Psoas muscle (tissue), 8 donors: ENCODE data around the gene TENM3. TPM values are rescaled to one million over a fixed set of nuclear protein-coding genes. Genes with fewer than 3 reads are reported as not detected.

Source experiments
- ATAC-seq, 4 donors: fragments of 200-7000 bp; cut with Tn5 transposase; one replicate each; pipeline ENCODE4 v1.9.1; 2020; ENCODE audit warnings: moderate library complexity in 3 of 4, mild to moderate bottlenecking in 2 of 4
- DNase-seq, 2 donors: peaks; one replicate each; pipeline ENCODE4 v3.0.0-alpha.2; 2020
- H3K27ac ChIP-seq: fragments of 200-600 bp; one replicate; pipeline ENCODE4 v1.8.0; 2022
- H3K27me3 ChIP-seq, 3 donors: fragments of 200-600 bp in 1 of 3; one replicate each; pipeline versions ENCODE4 v1.6.1 to v1.8.0; 2013 to 2022; ENCODE audit warnings: low read length in 2 of 3, mild to moderate bottlenecking in 2 of 3, moderate library complexity in 1 of 3; ENCODE audit not compliant: insufficient read depth in 3 of 3
- H3K36me3 ChIP-seq, 2 donors: fragments of 200-600 bp in 1 of 2; one replicate each; pipeline versions ENCODE4 v1.6.1 to v1.8.0; 2013 to 2022; ENCODE audit warnings: low read depth in 1 of 2, mild to moderate bottlenecking in 1 of 2, moderate library complexity in 1 of 2; ENCODE audit not compliant: insufficient read depth in 1 of 2
- H3K4me1 ChIP-seq: fragments of 200-600 bp; one replicate; pipeline ENCODE4 v1.8.0; 2022
- H3K4me3 ChIP-seq: fragments of 200-600 bp; one replicate; pipeline ENCODE4 v1.8.0; 2022; ENCODE audit warnings: mild to moderate bottlenecking
- H3K9me3 ChIP-seq: fragments of 200-600 bp; one replicate; pipeline ENCODE4 v1.8.0; 2022
- CTCF ChIP-seq: fragments of 200-600 bp; IDR thresholded peaks from one replicate; pipeline ENCODE4 v1.8.0; 2022; ENCODE audit warnings: antibody characterized with exemption
- WGBS, 3 donors: extraction: QIAGEN DNeasy Blood & Tissue Kit; methylation state at CpG; one replicate each; pipeline versions ENCODE4 v1.1.6 to v1.1.7; 2013; 5-methylcytosine and 5-hydroxymethylcytosine counted together
- intact Hi-C, 2 donors: fragments of 100-400 bp; cut with DNase I; formaldehyde crosslinking; loops; one replicate each; pipeline versions ENCODE4 v1.11.0 to v1.14.2; 2022
- polyA plus RNA-seq, 3 donors: library from polyadenylated mRNA; stranded (reverse); fragments of 200-250 nt; gene quantifications; one replicate each; pipeline ENCODE4 v1.2.3, GENCODE V29; 2013
- total RNA-seq, 4 donors: library from RNA; stranded (reverse); fragmentation: NEBNext Ultra II Directional in 2 of 4; extraction: Animal tissue kit (Norgen Biotek cat#: 25700) in 2 of 4; gene quantifications; one replicate each; pipeline versions ENCODE4 v1.2.1 to v1.2.4, GENCODE V29; 2021 to 2023
- donor health status: healthy with polysubstance abuse.
- donor health status: DM: no; HTN: no; CAD: no; lungs with moderate emphysema.
- donor health status: Bipolar disorder and iron deficiency.
- donor health status: healthy.
- donor health status: DM: yes; HTN: yes; CAD: no.
- donor health status: DM: no; HTN: no; CAD: no.
- donor health status: DM: no; HTN: no; CAD: no.
- donor health status: DM: yes; HTN: yes; CAD: no.

Gene TENM3
- total and polyA plus RNA-seq, 7 donors, result 0.48 to 11.6 (median 5.3) TPM

- Histone ChIP-seq H3K27ac (no peak overlapping the region), H3K27me3 (no peaks in the 10 kb centered on the region), H3K9me3 (no peaks in the 10 kb centered on the region), H3K36me3 (peaks cover 0 to 21% of the 10 kb centered on the region in 2 donors), H3K4me1 (no peaks in the 10 kb centered on the region), H3K4me3 (no peak overlapping the region)
- intact Hi-C loops, result no loop called here
- no peak for DNase-seq
- 89 to 92% (median 92%) methylated on average over 6 of the region's 6 CpGs for WGBS, 3 donors
- no peak for ATAC-seq
- no peak for TF ChIP-seq CTCF
These were observed 513.0 kb downstream of the TENM3 start for GRCh38 chr4:182756161-182756690.

GRCh38 chr4:182758273-182758672 is 515.1 kb downstream of the TENM3 start:
- Histone ChIP-seq H3K27me3 (no peaks in the 10 kb centered on the region), H3K4me1 (no peaks in the 10 kb centered on the region), H3K4me3 (no peak overlapping the region), H3K27ac (no peak overlapping the region), H3K36me3 (peaks cover 0 to 18% of the 10 kb centered on the region in 2 donors), H3K9me3 (no peaks in the 10 kb centered on the region)
- TF ChIP-seq CTCF, result no peak
- ATAC-seq (no peak), DNase-seq (no peak)
- intact Hi-C loops, result no loop called here
- 82 to 84% (median 84%) methylated on average over 12 of the region's 12 CpGs for WGBS, 3 donors

- intact Hi-C loops, result no loop called here
- Histone ChIP-seq H3K27me3 (no peaks in the 10 kb centered on the region), H3K9me3 (no peaks in the 10 kb centered on the region), H3K4me3 (no peak overlapping the region), H3K36me3 (no peaks in the 10 kb centered on the region), H3K27ac (no peak overlapping the region), H3K4me1 (no peaks in the 10 kb centered on the region)
- ATAC-seq (no peak), DNase-seq (no peak)
- TF ChIP-seq CTCF, result no peak
- 88 to 93% (median 92%) methylated on average over 6 of the region's 6 CpGs for WGBS, 3 donors
These were observed 517.4 kb downstream of the TENM3 start for GRCh38 chr4:182760551-182761043.

GRCh38 chr4:182764137-182764536 is 520.9 kb downstream of the TENM3 start:
- WGBS, 3 donors, result 77 to 89% (median 88%) methylated on average over 4 of the region's 4 CpGs
- H3K27me3 ChIP-seq, result no peaks in the 10 kb centered on the region
- no peak for DNase-seq
- intact Hi-C loops, result no loop called here
- ATAC-seq, result no peak
- no peak overlapping the region for H3K27ac ChIP-seq
- H3K4me3 ChIP-seq, result no peak overlapping the region
- no peaks in the 10 kb centered on the region for H3K9me3 ChIP-seq
- H3K4me1 ChIP-seq, result no peaks in the 10 kb centered on the region
- no peaks in the 10 kb centered on the region for H3K36me3 ChIP-seq
- no peak for TF ChIP-seq CTCF

- Histone ChIP-seq H3K36me3 (no peaks in the 10 kb centered on the region), H3K4me3 (no peak overlapping the region), H3K27ac (no peak overlapping the region), H3K27me3 (no peaks in the 10 kb centered on the region), H3K4me1 (no peaks in the 10 kb centered on the region), H3K9me3 (no peaks in the 10 kb centered on the region)
- no peak for DNase-seq
- intact Hi-C loops, result no loop called here
- TF ChIP-seq CTCF, result no peak
- WGBS, 3 donors, result 90 to 97% (median 90%) methylated on average over 8 of the region's 8 CpGs
- no peak for ATAC-seq
These were observed 521.4 kb downstream of the TENM3 start for GRCh38 chr4:182764642-182765041.
